Amniotic stem cell (primary cell): ENCODE measurements around the gene ZFAND6.
A peak's percentile ranks its signal among the peaks of the same experiment; 100 is the strongest.

Experiments
- DNase-seq: peaks from one replicate; lab custom pipeline; 2025; lab: John Stamatoyannopoulos, UW

The ZFAND6 gene

GRCh38 chr15:80052597-80053304 lies 6.7 kb upstream of the ZFAND6 start:
- no peak for DNase-seq

DNA sequence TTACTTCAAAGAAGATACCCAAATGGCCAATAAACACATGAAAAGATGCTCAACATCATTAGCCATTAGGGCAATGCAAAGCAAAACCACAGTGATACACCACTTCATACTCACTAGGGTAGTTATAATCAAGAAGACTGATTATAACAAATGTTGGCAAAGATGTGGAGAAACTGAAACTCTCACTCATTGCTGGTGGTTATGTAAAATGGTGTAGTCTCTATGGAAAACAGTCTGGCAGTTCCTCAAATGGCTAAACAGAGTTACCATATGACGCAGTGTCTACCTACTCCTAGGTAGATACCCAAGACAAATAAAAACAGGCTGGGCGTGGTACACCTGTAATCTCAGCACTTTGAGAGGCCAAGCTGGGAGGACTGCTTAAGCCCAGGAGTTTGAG lies 3.5 kb upstream of the ZFAND6 start:
- DNase-seq = no peak

GRCh38 chr15:80058044-80058443 lies 1.4 kb upstream of the ZFAND6 start:
- DNase-seq = no peak

DNA sequence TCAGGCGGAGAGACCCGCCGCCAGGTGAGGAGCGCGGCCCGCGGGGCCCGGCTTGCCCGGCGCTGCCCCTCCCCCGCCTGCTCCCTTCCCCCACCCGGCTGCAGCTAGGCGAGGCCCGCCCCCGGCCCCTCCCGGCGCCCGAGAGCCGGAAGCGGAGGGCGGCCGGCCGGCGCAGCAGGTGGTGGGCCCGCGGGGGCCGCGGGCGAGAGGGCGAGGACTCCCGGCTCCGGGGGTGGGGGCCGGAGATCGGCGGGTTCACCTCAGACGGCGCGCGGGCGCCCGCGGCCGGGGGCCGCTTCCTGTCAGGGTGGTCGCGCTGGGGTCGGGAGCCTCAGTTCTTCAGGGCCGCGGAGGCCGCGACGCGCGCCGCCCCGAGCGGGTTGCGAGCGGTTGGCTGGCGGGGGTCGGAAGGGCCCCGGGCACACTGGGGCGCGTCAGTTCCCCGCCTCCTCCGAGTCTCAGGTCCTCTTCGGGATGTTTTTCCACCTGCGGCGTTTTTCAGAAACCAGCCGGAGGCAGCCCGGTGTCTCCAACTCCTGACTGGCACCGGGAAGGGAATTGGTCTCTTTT lies 395 bp downstream of the ZFAND6 start:
- DNase-seq = peak; percentile 31

GRCh38 chr15:80060356-80061006 lies 1.0 kb downstream of the ZFAND6 start:
- DNase-seq = peak; percentile 41

DNA sequence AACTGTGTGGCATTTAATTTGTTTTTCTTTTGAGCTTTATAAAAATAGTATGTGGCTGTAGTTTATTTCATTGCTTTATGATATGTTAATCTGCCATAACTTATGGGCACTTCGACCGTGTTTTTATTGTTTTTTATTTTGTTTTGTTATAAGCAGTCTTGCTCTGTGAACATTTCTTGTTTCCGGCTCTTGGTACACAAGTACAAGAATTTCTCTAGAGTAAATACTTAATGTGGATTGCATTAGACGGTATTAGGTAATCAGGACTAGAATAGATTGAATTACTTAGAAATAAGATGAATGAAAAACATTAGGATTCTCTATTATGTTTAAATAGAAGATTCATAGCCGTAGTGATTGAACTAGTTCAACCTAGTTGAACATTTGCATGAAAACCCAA lies 2.1 kb downstream of the ZFAND6 start:
- no peak for DNase-seq

DNA sequence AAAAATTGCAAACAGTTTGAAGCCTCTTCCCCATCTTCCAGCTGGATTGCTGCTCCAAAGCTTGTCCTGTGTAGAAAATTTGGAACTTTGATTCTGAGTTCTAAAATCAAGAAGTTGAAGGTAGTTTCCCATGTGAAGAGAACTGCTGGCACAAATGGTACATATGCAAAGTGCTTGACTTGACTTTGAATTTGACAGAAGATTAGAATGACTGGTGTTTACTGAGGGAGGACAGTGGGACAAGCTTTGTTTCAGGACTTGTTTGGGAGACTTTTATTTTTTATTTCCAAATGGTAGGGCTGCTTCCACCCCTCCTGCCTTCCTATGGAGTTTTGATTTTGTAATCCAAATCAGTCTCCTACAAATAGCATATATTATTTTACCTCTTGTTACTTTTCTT lies 7.4 kb downstream of the ZFAND6 start:
- no peak for DNase-seq

DNA sequence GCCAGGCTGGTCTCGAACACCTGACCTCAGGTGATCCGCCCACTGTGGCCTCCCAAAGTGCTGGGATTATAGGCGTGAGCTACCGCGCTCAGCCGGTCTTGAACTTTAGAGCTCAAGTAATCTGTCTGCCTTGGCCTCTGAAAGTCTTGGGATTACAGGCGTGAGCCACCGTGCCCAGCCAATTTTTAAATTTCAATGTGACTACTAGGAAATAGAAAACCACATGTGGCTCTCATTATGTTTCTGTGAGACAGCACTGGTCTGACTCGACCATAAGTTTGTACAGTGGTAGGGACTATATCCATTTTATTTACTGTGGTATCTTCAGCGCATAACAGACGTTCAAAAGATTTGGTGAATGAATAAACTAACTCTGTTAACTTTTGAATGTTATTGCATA lies 9.1 kb downstream of the ZFAND6 start:
- peak; percentile 50 for DNase-seq

DNA sequence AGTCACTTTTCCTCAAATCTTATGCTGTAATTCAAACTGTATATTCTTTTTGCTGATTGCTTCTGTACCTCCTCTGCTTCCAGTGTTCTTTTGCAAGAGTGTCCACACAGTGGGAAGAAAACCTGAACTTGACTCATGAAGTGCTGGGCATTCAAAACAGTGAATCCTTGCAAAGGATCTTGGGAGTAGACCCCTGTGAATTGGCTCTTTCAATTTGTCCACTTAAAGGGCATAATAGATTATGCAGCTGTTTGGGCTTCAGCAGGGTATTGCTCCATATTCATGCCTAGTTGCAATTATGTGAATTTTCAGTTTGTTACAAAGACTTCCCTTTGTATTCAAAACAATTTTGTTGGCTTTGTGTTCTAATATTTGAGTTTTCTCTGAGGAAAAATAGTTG lies 11.4 kb downstream of the ZFAND6 start:
- DNase-seq = no peak

DNA sequence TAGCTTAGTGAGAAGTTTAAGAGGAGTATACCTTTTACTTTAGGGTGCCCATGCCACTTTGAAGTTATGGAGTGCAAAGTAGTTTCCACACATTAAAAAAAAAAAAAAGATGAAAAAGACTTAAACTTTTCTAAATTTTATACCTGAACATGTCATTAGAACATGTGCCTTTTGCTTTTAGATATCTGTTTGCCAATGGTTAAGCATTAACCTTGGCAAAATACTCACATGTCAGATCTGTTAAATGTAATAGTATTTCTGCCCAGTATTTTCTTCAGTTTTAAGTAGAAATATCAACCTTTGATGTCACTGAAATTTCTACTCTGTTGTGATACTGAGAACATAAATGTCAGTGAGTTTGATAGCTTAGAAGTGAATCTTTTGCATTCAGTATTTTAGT lies 12.2 kb downstream of the ZFAND6 start:
- DNase-seq = no peak

- DNase-seq = peak; percentile 81
These were observed 13.0 kb downstream of the ZFAND6 start for GRCh38 chr15:80072285-80072994.

GRCh38 chr15:80073197-80073596 lies 13.7 kb downstream of the ZFAND6 start:
- no peak for DNase-seq

DNA sequence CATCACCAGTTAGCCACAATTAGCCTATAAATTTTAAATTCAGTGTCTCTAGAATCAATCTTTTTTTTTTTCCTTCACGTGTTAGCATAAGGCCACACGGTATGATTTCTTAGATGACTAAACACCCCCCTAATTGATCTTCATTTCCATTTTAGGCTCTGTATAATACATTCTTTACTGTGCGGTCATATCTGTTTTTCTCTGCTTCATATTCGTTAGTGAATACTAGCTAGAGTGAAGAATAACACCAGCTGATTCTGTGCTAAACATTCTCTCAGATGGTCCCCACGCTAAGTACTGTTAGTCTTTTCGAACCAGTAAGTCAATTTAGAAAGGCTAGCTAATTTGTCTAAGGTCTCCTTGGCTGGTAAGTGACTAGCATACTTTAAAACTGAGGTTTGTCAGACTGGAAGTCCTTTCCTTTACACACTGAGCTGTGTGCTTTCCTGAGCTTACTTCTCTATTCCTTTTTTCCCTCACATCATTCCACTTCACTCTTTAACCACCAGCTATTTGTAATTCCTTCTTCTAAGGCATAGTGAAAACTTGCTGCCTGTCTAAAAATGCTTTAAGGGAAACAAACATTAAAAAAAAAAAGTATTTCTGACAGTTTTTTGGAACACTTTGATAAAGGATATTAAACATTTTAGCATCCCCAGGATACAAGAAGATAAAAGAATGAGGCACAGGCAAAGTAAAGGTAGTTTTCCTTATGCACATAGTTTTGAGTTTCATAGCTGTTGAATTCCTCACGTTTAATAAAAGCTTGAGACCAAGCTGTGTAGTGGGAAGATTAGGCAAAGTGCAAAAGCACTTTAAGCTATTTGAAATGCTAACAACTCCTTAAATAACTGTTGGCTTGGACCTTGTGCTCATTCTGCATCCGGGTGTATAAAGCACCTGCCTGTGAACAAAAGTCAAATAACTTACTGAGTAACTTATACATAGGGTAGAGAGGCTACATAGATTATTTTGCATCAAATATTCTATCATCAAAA lies 17.1 kb downstream of the ZFAND6 start:
- DNase-seq = no peak

GRCh38 chr15:80081390-80081789 lies 21.9 kb downstream of the ZFAND6 start:
- DNase-seq = no peak

DNA sequence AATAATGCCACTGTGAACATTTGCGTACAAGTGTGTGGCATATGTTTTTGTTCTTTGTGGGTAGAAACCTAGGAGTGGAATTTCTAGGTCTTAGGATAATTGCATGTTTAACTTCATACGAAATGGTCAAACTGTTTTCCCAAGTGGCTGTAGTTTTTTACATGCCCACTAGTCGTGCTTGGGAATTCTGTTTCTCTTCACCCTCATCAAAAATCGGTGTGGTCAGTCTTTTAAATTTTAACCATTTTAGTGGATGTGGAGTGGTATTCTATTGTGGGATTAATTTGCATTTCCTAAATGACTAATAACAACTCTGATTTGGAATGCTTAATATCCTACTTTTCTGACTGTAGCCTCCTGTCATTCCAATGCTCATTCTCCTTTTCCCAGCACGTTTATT lies 27.6 kb downstream of the ZFAND6 start:
- no peak for DNase-seq

DNA sequence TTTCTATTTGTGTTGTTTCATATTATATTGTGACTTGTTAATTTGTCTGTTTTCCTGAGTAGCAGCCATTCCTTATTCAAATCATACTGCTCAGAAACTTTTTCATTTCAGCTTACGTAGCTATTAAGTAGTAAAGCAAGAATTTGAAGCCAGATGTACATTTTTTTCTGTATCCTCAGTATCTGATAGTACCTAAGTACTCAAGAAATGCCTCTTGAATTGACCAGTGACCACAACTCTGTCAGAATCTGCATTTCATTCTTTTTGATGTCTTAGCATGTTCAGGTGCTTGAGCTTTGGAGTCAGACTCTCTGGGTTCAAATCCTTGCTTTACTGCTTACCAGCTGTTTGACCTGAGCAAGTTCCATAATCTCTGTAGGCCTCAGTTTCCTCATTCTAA lies 30.6 kb downstream of the ZFAND6 start:
- no peak for DNase-seq

DNA sequence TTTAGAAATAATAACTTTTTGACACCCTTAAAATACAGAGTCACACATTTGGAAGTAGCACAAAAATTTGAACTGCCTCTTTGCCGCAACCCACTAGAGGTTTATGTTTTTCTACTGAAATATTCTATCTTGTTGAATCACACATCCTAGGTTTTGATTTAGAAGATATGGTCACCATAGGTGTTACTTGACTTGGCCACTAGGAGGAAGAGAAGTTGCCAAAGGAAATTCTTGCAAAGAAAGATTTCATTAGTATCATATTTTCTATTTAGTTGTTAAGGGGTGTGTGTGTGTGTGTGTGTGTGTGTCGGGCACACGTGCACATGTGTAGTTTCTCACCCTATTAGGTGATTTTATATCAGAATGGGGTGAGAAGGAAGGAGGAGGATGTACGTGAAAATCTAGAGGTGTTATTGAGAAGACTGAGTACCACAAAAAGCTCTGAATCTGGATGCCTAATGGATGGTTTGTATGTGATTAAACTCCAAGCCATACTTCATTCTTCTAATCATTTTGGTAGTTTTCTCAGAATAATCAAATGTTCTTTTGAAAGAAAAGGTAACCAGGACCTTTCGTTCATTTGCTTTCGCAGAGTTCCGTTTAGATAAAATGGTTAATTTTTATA lies 31.5 kb downstream of the ZFAND6 start:
- no peak for DNase-seq

DNA sequence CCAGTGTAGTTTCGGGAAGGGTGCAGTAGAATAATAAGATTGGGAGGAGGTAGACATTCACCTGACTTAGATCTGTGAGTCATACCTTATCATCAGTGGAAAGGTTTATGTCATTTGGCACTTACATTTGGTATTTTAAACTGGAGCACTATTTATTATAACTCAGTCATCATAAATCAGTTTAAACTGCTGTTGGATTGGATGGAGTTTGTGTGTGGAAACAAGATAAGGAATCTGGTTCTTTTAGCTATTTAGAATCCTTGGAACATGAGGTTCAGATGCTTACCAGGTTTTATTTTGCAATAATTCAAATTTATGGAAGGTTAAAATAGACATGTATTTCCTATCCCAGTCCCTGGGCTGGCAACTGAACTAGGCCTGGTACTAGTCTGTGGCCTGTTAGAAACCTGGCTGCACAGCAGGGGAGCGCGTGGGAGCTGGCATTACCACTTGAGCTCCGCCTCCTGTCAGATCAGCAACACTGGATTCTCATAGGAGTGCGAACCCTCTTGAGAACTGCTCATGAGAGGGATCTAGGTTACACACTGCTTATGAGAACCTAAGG lies 34.5 kb downstream of the ZFAND6 start:
- DNase-seq = no peak

GRCh38 chr15:80095511-80095910 lies 36.0 kb downstream of the ZFAND6 start:
- DNase-seq = no peak

DNA sequence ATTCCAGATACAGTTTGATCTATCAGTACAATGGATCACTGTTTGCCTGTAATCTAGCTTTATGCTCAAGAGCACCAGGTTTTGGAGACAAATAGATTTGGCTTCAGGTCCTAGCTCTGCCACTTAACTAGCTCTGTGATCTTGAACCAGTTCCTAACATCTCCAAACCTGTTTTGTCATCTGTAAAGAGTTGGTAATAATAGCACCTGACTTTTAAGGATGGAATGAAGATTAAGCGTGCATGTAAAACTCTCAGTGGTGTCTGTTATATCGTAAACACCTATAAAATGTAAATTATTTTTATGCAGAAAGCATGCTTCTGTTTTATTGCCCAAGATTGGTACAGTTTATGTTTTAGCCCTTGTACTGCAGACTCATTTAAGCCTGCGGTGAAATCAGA lies 36.5 kb downstream of the ZFAND6 start:
- no peak for DNase-seq

- no peak for DNase-seq
These were observed 38.9 kb downstream of the ZFAND6 start for GRCh38 chr15:80098341-80098740.
